HEK293 (cell line): Measurements from ENCODE around the gene WDR3.

ENCODE experiments used
- CTCF ChIA-PET: fragments of 350-600 bp; formaldehyde crosslinking; extraction: SDS; loops from one replicate; lab custom pipeline; 2021; ENCODE audit warnings: antibody characterized with exemption; lab: Yijun Ruan, JAX
- POLR2A ChIA-PET: fragments of 300-600 bp; formaldehyde crosslinking; extraction: SDS; loops from one replicate; lab custom pipeline; 2020; ENCODE audit warnings: antibody characterized with exemption, inconsistent platforms; lab: Yijun Ruan, JAX
- H3K27ac ChIP-seq: fragments of 200-500 bp; sonication (Bioruptor generic); 2 replicates; pipeline ENCODE4 v1.5.1; 2014; ENCODE audit warnings: low read depth, low read length, control low read depth, inconsistent platforms; ENCODE audit errors: extremely low read depth
- H3K36me3 ChIP-seq, 2 experiments: fragments of 200-500 bp in 1 of 2; sonication (Bioruptor generic) in 1 of 2; 1 replicate in 1 of 2; 2 replicates in 1 of 2; pipeline ENCODE4 v1.5.1; 2014 to 2017; ENCODE audit warnings: inconsistent platforms in 2 of 2, low read length in 2 of 2; ENCODE audit not compliant: control insufficient read depth in 2 of 2, insufficient read depth in 1 of 2
- H3K4me1 ChIP-seq: fragments of 200-500 bp; sonication (Bioruptor generic); 2 replicates; pipeline ENCODE4 v1.5.1; 2014; ENCODE audit warnings: mild to moderate bottlenecking, low read length, inconsistent platforms; ENCODE audit not compliant: control insufficient read depth, insufficient read depth
- H3K4me3 ChIP-seq: 2 replicates; pipeline ENCODE4 v1.5.1; 2011; ENCODE audit warnings: low read depth, mild to moderate bottlenecking, control low read depth, low read length, moderate library complexity
- H3K9me3 ChIP-seq: fragments of 200-500 bp; sonication (Bioruptor generic); 2 replicates; pipeline ENCODE4 v1.5.1; 2014; ENCODE audit warnings: low read depth, low read length, inconsistent platforms; ENCODE audit not compliant: control insufficient read depth, insufficient read depth
- ELK4 ChIP-seq: IDR thresholded peaks from 2 replicates; pipeline ENCODE4 v1.6.1; 2011; ENCODE audit warnings: mild to moderate bottlenecking, low read depth, low read length, borderline replicate concordance
- PRDM10 ChIP-seq: fragments of 450-650 bp; formaldehyde crosslinking; IDR thresholded peaks from 2 replicates; pipeline ENCODE4 v1.5.1; 2016; ENCODE audit warnings: missing biosample characterization, missing genetic modification characterization
- ZNF114 ChIP-seq: fragments of 450-650 bp; formaldehyde crosslinking; IDR thresholded peaks from 2 replicates; pipeline ENCODE4 v1.5.0; 2017; ENCODE audit warnings: missing biosample characterization, missing genetic modification characterization
- ZNF155 ChIP-seq: fragments of 450-650 bp; formaldehyde crosslinking; IDR thresholded peaks from 2 replicates; pipeline ENCODE4 v1.5.1; 2016; ENCODE audit warnings: missing biosample characterization, missing genetic modification characterization
- ZNF221 ChIP-seq: fragments of 450-650 bp; formaldehyde crosslinking; IDR thresholded peaks from 2 replicates; pipeline ENCODE4 v1.5.1; 2017; ENCODE audit warnings: missing biosample characterization, missing genetic modification characterization, borderline replicate concordance
- ZNF362 ChIP-seq: fragments of 450-650 bp; formaldehyde crosslinking; IDR thresholded peaks from 2 replicates; pipeline ENCODE4 v1.5.1; 2016; ENCODE audit warnings: missing biosample characterization, missing genetic modification characterization
- ZNF560 ChIP-seq: fragments of 450-650 bp; formaldehyde crosslinking; IDR thresholded peaks from 2 replicates; pipeline ENCODE4 v1.5.1; 2017; ENCODE audit warnings: missing biosample characterization, missing genetic modification characterization, borderline replicate concordance
- ZNF768 ChIP-seq: fragments of 450-650 bp; formaldehyde crosslinking; IDR thresholded peaks from 2 replicates; pipeline ENCODE4 v1.5.1; 2018; ENCODE audit warnings: missing biosample characterization, mild to moderate bottlenecking, missing genetic modification characterization

WDR3 gene

GRCh38 chr1:118013336-118013735 lies 83.8 kb downstream of the WDR3 start (continued):
- TF ChIP-seq ZNF362 (tag by site-specific recombination) (no peak), ZNF560 (tag by site-specific recombination) (no peak), ZNF114 (tag by site-specific recombination) (no peak), ZNF221 (tag by site-specific recombination) (no peak), ELK4 (no peak)

GRCh38 chr1:118013938-118014337 lies 84.4 kb downstream of the WDR3 start:
- no peak for TF ChIP-seq PRDM10 (tag by site-specific recombination)
- no peak for TF ChIP-seq ZNF155 (tag by site-specific recombination)
- TF ChIP-seq ZNF768 (tag by site-specific recombination) = peak; percentile 20; the same call in 1 of the 2 replicates
- CTCF ChIA-PET = no interaction called here
- Histone ChIP-seq H3K36me3 (no peaks in the 10 kb centered on the region), H3K9me3 (no peaks in the 10 kb centered on the region), H3K4me3 (no peak overlapping the region), H3K4me1 (no peaks in the 10 kb centered on the region), H3K27ac (no peak overlapping the region)
- POLR2A ChIA-PET = no interaction called here
